NCI-H82 (cell line): ENCODE measurements around the gene AGAP1.

Experiments
- DNase-seq: peaks from one replicate; lab custom pipeline; 2025; lab: John Stamatoyannopoulos, UW

AGAP1 gene

GRCh38 chr2:235918876-235919275 is 425.0 kb downstream of the AGAP1 start:
- DNase-seq = no peak

- DNase-seq = no peak
These were observed 426.5 kb downstream of the AGAP1 start for GRCh38 chr2:235920216-235920865.

GRCh38 chr2:235921508-235922191 is 427.8 kb downstream of the AGAP1 start:
- no peak for DNase-seq

GRCh38 chr2:235922839-235923238 is 429.0 kb downstream of the AGAP1 start:
- no peak for DNase-seq

- no peak for DNase-seq
These were observed 430.2 kb downstream of the AGAP1 start for GRCh38 chr2:235923859-235924674.

GRCh38 chr2:235924675-235925063 is 430.8 kb downstream of the AGAP1 start:
- no peak for DNase-seq

GRCh38 chr2:235925250-235925919 is 431.5 kb downstream of the AGAP1 start:
- DNase-seq = no peak

- no peak for DNase-seq
These were observed 432.4 kb downstream of the AGAP1 start for GRCh38 chr2:235926229-235926628.

- no peak for DNase-seq
These were observed 435.0 kb downstream of the AGAP1 start for GRCh38 chr2:235928751-235929370.

- DNase-seq = no peak
These were observed 436.9 kb downstream of the AGAP1 start for GRCh38 chr2:235930701-235931100.

GRCh38 chr2:235931676-235932075 is 437.8 kb downstream of the AGAP1 start:
- no peak for DNase-seq

GRCh38 chr2:235934059-235934773 is 440.4 kb downstream of the AGAP1 start:
- DNase-seq = no peak

- DNase-seq = no peak
These were observed 441.1 kb downstream of the AGAP1 start for GRCh38 chr2:235934774-235935484.

GRCh38 chr2:235935773-235936172 is 441.9 kb downstream of the AGAP1 start:
- no peak for DNase-seq

- peak; percentile 64 for DNase-seq
These were observed 442.6 kb downstream of the AGAP1 start for GRCh38 chr2:235936493-235936892.

GRCh38 chr2:235937087-235937486 is 443.2 kb downstream of the AGAP1 start:
- no peak for DNase-seq

GRCh38 chr2:235937526-235937925 is 443.7 kb downstream of the AGAP1 start:
- no peak for DNase-seq

- DNase-seq = no peak
These were observed 444.1 kb downstream of the AGAP1 start for GRCh38 chr2:235937936-235938335.

GRCh38 chr2:235938611-235939010 is 444.8 kb downstream of the AGAP1 start:
- DNase-seq = no peak

GRCh38 chr2:235939471-235939870 is 445.6 kb downstream of the AGAP1 start:
- DNase-seq = no peak

- no peak for DNase-seq
These were observed 446.5 kb downstream of the AGAP1 start for GRCh38 chr2:235940330-235940729.
